Fibroblast of skin of left quadriceps (primary cell): Measurements from ENCODE around the gene COG5.

Experiments used
- DNase-seq, 2 experiments: peaks; one replicate each; pipeline ENCODE4 v3.0.0-alpha.2; 2013; ENCODE audit warnings: low read depth in 2 of 2

Gene COG5

GRCh38 chr7:107394831-107395230, 168.9 kb downstream of the COG5 start:
- peak in 1 of 2 experiments; percentile 27 for DNase-seq

GRCh38 chr7:107394276-107394675, 169.4 kb downstream of the COG5 start:
- no peak for DNase-seq

- DNase-seq = peak; percentile 72 to 74
These were observed 170.9 kb downstream of the COG5 start for GRCh38 chr7:107392830-107393229.

- no peak for DNase-seq
These were observed 172.8 kb downstream of the COG5 start for GRCh38 chr7:107390916-107391315.

- DNase-seq = no peak
These were observed 175.1 kb downstream of the COG5 start for GRCh38 chr7:107388604-107389003.

- DNase-seq = peak; percentile 74 to 75
These were observed 176.0 kb downstream of the COG5 start for GRCh38 chr7:107387573-107388219.

- no peak for DNase-seq
These were observed 176.6 kb downstream of the COG5 start for GRCh38 chr7:107387128-107387527.

GRCh38 chr7:107386548-107387102, 177.1 kb downstream of the COG5 start:
- no peak for DNase-seq

- DNase-seq = no peak
These were observed 179.7 kb downstream of the COG5 start for GRCh38 chr7:107384025-107384424.

GRCh38 chr7:107383203-107383602, 180.5 kb downstream of the COG5 start:
- no peak for DNase-seq

- no peak for DNase-seq
These were observed 182.3 kb downstream of the COG5 start for GRCh38 chr7:107381453-107381852.

- DNase-seq = no peak
These were observed 190.4 kb downstream of the COG5 start for GRCh38 chr7:107373354-107373753.

GRCh38 chr7:107372298-107372697, 191.4 kb downstream of the COG5 start:
- peak; percentile 32 to 35 for DNase-seq

- no peak for DNase-seq
These were observed 192.9 kb downstream of the COG5 start for GRCh38 chr7:107370816-107371215.

- no peak for DNase-seq
These were observed 198.9 kb downstream of the COG5 start for GRCh38 chr7:107364787-107365186.

GRCh38 chr7:107359520-107360316, 204.0 kb downstream of the COG5 start:
- DNase-seq = no peak

GRCh38 chr7:107355616-107356015, 208.1 kb downstream of the COG5 start:
- DNase-seq = peak; percentile 40 to 42

- no peak for DNase-seq
These were observed 209.1 kb downstream of the COG5 start for GRCh38 chr7:107354640-107355039.

- no peak for DNase-seq
These were observed 210.0 kb downstream of the COG5 start for GRCh38 chr7:107353701-107354100.

- no peak for DNase-seq
These were observed 217.8 kb downstream of the COG5 start for GRCh38 chr7:107345898-107346297.

GRCh38 chr7:107344799-107345198, 218.9 kb downstream of the COG5 start:
- no peak for DNase-seq

GRCh38 chr7:107344286-107344685, 219.4 kb downstream of the COG5 start:
- DNase-seq = no peak

- no peak for DNase-seq
These were observed 225.6 kb downstream of the COG5 start for GRCh38 chr7:107338080-107338479.
